Endothelial cell of umbilical vein (primary cell): ENCODE results near the gene GATAD1. TPM values are rescaled to one million over a fixed set of nuclear protein-coding genes. Genes with fewer than 3 reads are reported as not detected.

Experiments
- BruUV-seq: library from RNA; stranded (reverse); fragments of 400-500 nt; replicated peaks from 2 replicates; lab custom pipeline; 2021; lab: Mats Ljungman, UMichigan
- CTCF ChIA-PET: fragments of 300-600, 350-600 bp; sonication (Branson Sonifier 250); formaldehyde crosslinking; loops from one replicate; lab custom pipeline; 2021; ENCODE audit warnings: antibody characterized with exemption, inconsistent platforms; lab: Charles Lee
- POLR2A ChIA-PET: fragments of 300-600, 350-600 bp; sonication (Branson Sonifier 250); formaldehyde crosslinking; loops from one replicate; lab custom pipeline; 2021; ENCODE audit warnings: antibody characterized with exemption, inconsistent platforms; lab: Charles Lee
- DNase-seq: peaks from one replicate; pipeline ENCODE4 v3.0.0-alpha.2; 2011; ENCODE audit warnings: low read depth, low spot score
- FAIRE-seq: peaks from 2 replicates; lab custom pipeline; 2011; peaks lifted over from hg19 to GRCh38; lab: Jason Lieb, UNC
- H2AFZ ChIP-seq: 2 replicates; pipeline ENCODE4 v1.6.0; 2012; ENCODE audit warnings: low read depth, low read length, control low read depth, inconsistent platforms
- H3K27ac ChIP-seq: 2 replicates; pipeline ENCODE4 v1.5.1; 2011; ENCODE audit warnings: low read depth, mild to moderate bottlenecking, control low read depth, low read length, moderate library complexity; ENCODE audit not compliant: insufficient read depth
- H3K27me3 ChIP-seq, 2 experiments: 2 replicates each; pipeline versions ENCODE4 v1.6.0 to v1.6.1; 2011; ENCODE audit warnings: low read length in 2 of 2, mixed read lengths in 1 of 2; ENCODE audit not compliant: control insufficient read depth in 2 of 2, insufficient read depth in 2 of 2
- H3K36me3 ChIP-seq, 2 experiments: 2 replicates in 1 of 2; 3 replicates in 1 of 2; pipeline ENCODE4 v1.5.1; 2011; ENCODE audit warnings: low read length in 2 of 2, mild to moderate bottlenecking in 1 of 2, moderate library complexity in 1 of 2; ENCODE audit not compliant: control insufficient read depth in 2 of 2, insufficient read depth in 2 of 2; ENCODE audit errors: extremely low read depth in 1 of 2
- H3K4me1 ChIP-seq: 3 replicates; pipeline ENCODE4 v1.5.1; 2011; ENCODE audit warnings: mild to moderate bottlenecking, low read length; ENCODE audit not compliant: control insufficient read depth, insufficient read depth; ENCODE audit errors: extremely low read depth
- H3K4me2 ChIP-seq: 2 replicates; pipeline ENCODE4 v1.6.1; 2011; ENCODE audit warnings: low read length, control low read depth, mixed read lengths; ENCODE audit not compliant: insufficient read depth
- H3K4me3 ChIP-seq, 3 experiments: fragments of 200-600 bp in 1 of 3; sonication (generic), shearing (Covaris generic) in 1 of 3; replicated peaks in 1 of 3; 2 replicates each; pipeline ENCODE4 v1.5.1; 2011 to 2016; ENCODE audit warnings: control low read depth in 3 of 3, low read length in 3 of 3, mild to moderate bottlenecking in 2 of 3, inconsistent platforms in 1 of 3, low read depth in 1 of 3, moderate library complexity in 1 of 3; ENCODE audit not compliant: insufficient read depth in 1 of 3
- H3K79me2 ChIP-seq: 2 replicates; pipeline ENCODE4 v1.6.0; 2012; ENCODE audit warnings: low read length, inconsistent platforms; ENCODE audit not compliant: control insufficient read depth, insufficient read depth
- H3K9ac ChIP-seq: replicated peaks from 2 replicates; pipeline ENCODE3; 2011; ENCODE audit warnings: low read length, control low read depth; ENCODE audit not compliant: insufficient read depth; ENCODE audit errors: extremely low read depth
- H3K9me1 ChIP-seq: replicated peaks from 3 replicates; pipeline ENCODE4 v1.6.0; 2011; ENCODE audit warnings: mild to moderate bottlenecking, low read length; ENCODE audit not compliant: control insufficient read depth, insufficient read depth; ENCODE audit errors: extremely low read depth
- H3K9me3 ChIP-seq: replicated peaks from 2 replicates; pipeline ENCODE4 v1.5.1; 2012; ENCODE audit warnings: low read length, inconsistent platforms; ENCODE audit not compliant: control insufficient read depth, insufficient read depth
- H4K20me1 ChIP-seq: replicated peaks from 2 replicates; pipeline ENCODE3; 2011; ENCODE audit warnings: mild to moderate bottlenecking, low read length; ENCODE audit not compliant: control insufficient read depth, insufficient read depth; ENCODE audit errors: extremely low read depth
- EZH2 ChIP-seq: IDR thresholded peaks from 2 replicates; pipeline ENCODE4 v1.6.1; 2012; ENCODE audit warnings: borderline replicate concordance, low read depth, mild to moderate bottlenecking, moderate library complexity, low read length, inconsistent platforms; ENCODE audit not compliant: severe bottlenecking
- FOS ChIP-seq: IDR thresholded peaks from 2 replicates; pipeline ENCODE4 v1.6.1; 2011; ENCODE audit warnings: mild to moderate bottlenecking, low read length, moderate library complexity, borderline replicate concordance; ENCODE audit not compliant: insufficient read depth
- GATA2 ChIP-seq: IDR thresholded peaks from 2 replicates; pipeline ENCODE4 v1.7.0; 2011; ENCODE audit warnings: low read depth, mild to moderate bottlenecking, moderate library complexity, mixed read lengths, low read length; ENCODE audit not compliant: insufficient read length, insufficient read depth
- JUN ChIP-seq: IDR thresholded peaks from 2 replicates; pipeline ENCODE4 v1.6.1; 2011; ENCODE audit warnings: borderline replicate concordance, low read depth; ENCODE audit not compliant: insufficient read length, insufficient read depth
- MAX ChIP-seq: IDR thresholded peaks from 2 replicates; pipeline ENCODE4 v1.6.1; 2011; ENCODE audit not compliant: insufficient read depth, insufficient read length
- MYC ChIP-seq: IDR thresholded peaks from one replicate; pipeline ENCODE4 v1.6.1; 2011; ENCODE audit warnings: mild to moderate bottlenecking, low read depth, low read length
- POLR2A ChIP-seq: IDR thresholded peaks from 2 replicates; pipeline ENCODE4 v1.6.1; 2012; ENCODE audit warnings: low read depth, mild to moderate bottlenecking, control low read depth, low read length
- POLR2AphosphoS5 ChIP-seq: IDR thresholded peaks from 2 replicates; pipeline ENCODE4 v1.6.1; 2012; ENCODE audit warnings: low read depth, mild to moderate bottlenecking, control low read depth, low read length, moderate library complexity; ENCODE audit not compliant: insufficient read depth
- dilution Hi-C: fragments of 300-500 bp; cut with MboI; formaldehyde crosslinking; loops from one replicate; pipeline ENCODE4 v1.15.0; 2019; ENCODE audit warnings: low sequenced_read_pairs; ENCODE audit not compliant: extremely low pct_ligation_motif_present
- intact Hi-C: fragments of 100-400 bp; cut with micrococcal nuclease; formaldehyde crosslinking; loops from one replicate; pipeline ENCODE4 v1.10.0; 2022
- polyA plus RNA-seq, 4 experiments: library from polyadenylated mRNA; depleted of rRNA in 3 of 4; stranded (reverse) in 3 of 4; unstranded in 1 of 4; fragments of >200 nt; gene quantifications; 2 replicates each; pipeline versions ENCODE4 v1.2.1 to v1.2.3, GENCODE V29; 2011 to 2012; ENCODE audit warnings: missing spikeins in 1 of 4
- total RNA-seq: library from RNA; stranded (reverse); gene quantifications from 2 replicates; pipeline ENCODE4 v1.2.3, GENCODE V29; 2021
- TF ChIP-seq, protein P1 (sequence below), 2 donors: IDR thresholded peaks; 1 replicate in 1 of 2; 2 replicates in 1 of 2; pipeline ENCODE4 v1.5.1; 2011; ENCODE audit warnings: low read length in 2 of 2, mild to moderate bottlenecking in 2 of 2, moderate library complexity in 2 of 2, control low read depth in 1 of 2, inconsistent platforms in 1 of 2, low read depth in 1 of 2; ENCODE audit not compliant: insufficient read depth in 1 of 2; ENCODE audit errors: extremely low read depth in 1 of 2

The GATAD1 gene
- total and polyA plus RNA-seq, 2 donors (not counting 3 experiments of a cell fraction or from before 2014, with no cell fraction given), result 13.7 to 28.9 TPM

- FAIRE-seq (no peak), DNase-seq (no peak)
- no peak overlapping the region for H3K9ac ChIP-seq
- POLR2A ChIA-PET, result no interaction called here
- peaks cover 3 to 9% of the 10 kb centered on the region in 2 experiments for H3K27me3 ChIP-seq
- no peaks in the 10 kb centered on the region for H3K79me2 ChIP-seq
- H3K27ac ChIP-seq, result no peak overlapping the region
- CTCF ChIA-PET, result interaction anchor here (5.4 kb wide), 1 partner anchor 20 kb away, joined by 94 read pairs; the partner anchor contains the start of gene GATAD1
- H3K4me2 ChIP-seq, result no peak overlapping the region
- TF ChIP-seq MYC (no peak), POLR2A (no peak)
- no peaks in the 10 kb centered on the region for H3K9me1 ChIP-seq
- intact Hi-C loops (no loop called here), dilution Hi-C loops (no loop called here)
- H3K36me3 ChIP-seq, result no peaks in the 10 kb centered on the region
- no peak overlapping the region for H2AFZ ChIP-seq
- no peaks in the 10 kb centered on the region for H3K4me1 ChIP-seq
- no TSS peak for BruUV-seq
- H4K20me1 ChIP-seq, result no peaks in the 10 kb centered on the region
- H3K9me3 ChIP-seq, result no peaks in the 10 kb centered on the region
- H3K4me3 ChIP-seq, result no peak overlapping the region
These were observed 20.1 kb upstream of the GATAD1 start for GRCh38 chr7:92427193-92427592.

GRCh38 chr7:92432299-92432946 lies 14.9 kb upstream of the GATAD1 start:
- no peak overlapping the region for H3K27ac ChIP-seq
- dilution Hi-C loops (no loop called here), intact Hi-C loops (no loop called here)
- DNase-seq (no peak), FAIRE-seq (no peak)
- no peak overlapping the region for H2AFZ ChIP-seq
- no peaks in the 10 kb centered on the region for H3K79me2 ChIP-seq
- H4K20me1 ChIP-seq, result no peaks in the 10 kb centered on the region
- no peaks in the 10 kb centered on the region for H3K36me3 ChIP-seq
- no peaks in the 10 kb centered on the region for H3K9me3 ChIP-seq
- ChIA-PET POLR2A (no interaction called here), CTCF (interaction anchor here (0.9 to 1.0 kb wide), 2 partner anchors 8 to 15 kb away, joined by 3 to 4 read pairs; partner anchors contain the start of gene GATAD1)
- peaks cover 5 to 6% of the 10 kb centered on the region in 2 experiments for H3K27me3 ChIP-seq
- H3K4me2 ChIP-seq, result no peak overlapping the region
- no peaks in the 10 kb centered on the region for H3K9me1 ChIP-seq
- H3K4me1 ChIP-seq, result no peaks in the 10 kb centered on the region
- no peak overlapping the region for H3K4me3 ChIP-seq
- TF ChIP-seq MYC (no peak), GATA2 (no peak), POLR2A (no peak), EZH2 (no peak), JUN (no peak), POLR2AphosphoS5 (no peak), MAX (no peak), FOS (no peak)
- TF ChIP-seq, protein P1, sequence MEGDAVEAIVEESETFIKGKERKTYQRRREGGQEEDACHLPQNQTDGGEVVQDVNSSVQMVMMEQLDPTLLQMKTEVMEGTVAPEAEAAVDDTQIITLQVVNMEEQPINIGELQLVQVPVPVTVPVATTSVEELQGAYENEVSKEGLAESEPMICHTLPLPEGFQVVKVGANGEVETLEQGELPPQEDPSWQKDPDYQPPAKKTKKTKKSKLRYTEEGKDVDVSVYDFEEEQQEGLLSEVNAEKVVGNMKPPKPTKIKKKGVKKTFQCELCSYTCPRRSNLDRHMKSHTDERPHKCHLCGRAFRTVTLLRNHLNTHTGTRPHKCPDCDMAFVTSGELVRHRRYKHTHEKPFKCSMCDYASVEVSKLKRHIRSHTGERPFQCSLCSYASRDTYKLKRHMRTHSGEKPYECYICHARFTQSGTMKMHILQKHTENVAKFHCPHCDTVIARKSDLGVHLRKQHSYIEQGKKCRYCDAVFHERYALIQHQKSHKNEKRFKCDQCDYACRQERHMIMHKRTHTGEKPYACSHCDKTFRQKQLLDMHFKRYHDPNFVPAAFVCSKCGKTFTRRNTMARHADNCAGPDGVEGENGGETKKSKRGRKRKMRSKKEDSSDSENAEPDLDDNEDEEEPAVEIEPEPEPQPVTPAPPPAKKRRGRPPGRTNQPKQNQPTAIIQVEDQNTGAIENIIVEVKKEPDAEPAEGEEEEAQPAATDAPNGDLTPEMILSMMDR (IDR thresholded peaks at IDR 0.05; ENCODE audit: extremely low read depth in 1 of 2, insufficient read depth in 1 of 2, low read depth in 1 of 2, low read length in 2 of 2), result no peak
- H3K9ac ChIP-seq, result no peak overlapping the region
- BruUV-seq, result no TSS peak
